Keratinocyte (primary cell): ENCODE results near the gene GLI2.

ENCODE experiments used
- CTCF ChIP-seq, 3 experiments: IDR thresholded peaks in 1 of 3; conservative IDR thresholded peaks in 1 of 3; optimal IDR thresholded peaks in 1 of 3; 2 replicates in 2 of 3; 3 replicates in 1 of 3; pipeline versions ENCODE3 to v1.5.1; 2011; ENCODE audit warnings: low read length in 3 of 3, mild to moderate bottlenecking in 3 of 3, moderate library complexity in 2 of 3, control low read depth in 1 of 3, inconsistent platforms in 1 of 3; ENCODE audit not compliant: insufficient read depth in 2 of 3; ENCODE audit errors: extremely low read depth in 1 of 3
- EZH2 ChIP-seq: IDR thresholded peaks from one replicate; pipeline ENCODE4 v1.6.1; 2012; ENCODE audit warnings: inconsistent platforms, mild to moderate bottlenecking, low read length, moderate library complexity

DNA sequence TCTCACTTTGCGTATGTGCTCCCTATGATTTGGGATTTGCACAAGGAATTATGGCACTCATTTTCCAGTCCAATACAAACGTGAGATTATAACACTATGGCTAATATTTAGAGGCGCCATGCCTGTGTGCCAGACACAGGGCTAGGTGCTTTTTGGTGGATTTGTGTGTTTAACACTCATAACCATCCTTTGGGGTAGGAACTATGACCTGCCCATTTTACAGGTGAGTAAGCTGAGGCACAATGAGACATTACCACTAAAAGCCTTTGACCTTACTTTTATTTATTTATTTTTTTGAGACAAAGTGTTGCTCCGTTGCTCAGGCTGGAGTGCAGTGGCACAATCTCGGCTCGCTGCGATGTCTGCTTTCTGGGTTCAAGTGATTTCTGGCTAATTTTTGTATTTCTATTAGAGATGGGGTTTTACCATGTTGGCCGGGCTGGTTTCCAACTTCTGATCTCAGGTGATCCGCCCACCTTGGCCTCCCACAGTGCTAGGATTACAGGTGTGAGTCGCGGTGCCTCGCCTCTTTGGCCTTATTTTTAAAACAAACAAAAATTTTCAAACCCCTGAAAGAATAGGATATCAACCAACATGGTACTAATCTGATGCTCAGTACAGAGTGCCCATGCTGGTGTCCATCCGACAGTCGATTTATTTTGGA lies 26.6 kb upstream of the GLI2 start:
- TF ChIP-seq CTCF (optimal IDR thresholded peaks at IDR 0.05 in 1 of 3, IDR thresholded peaks at IDR 0.05 in 1 of 3, conservative IDR thresholded peaks at IDR 0.05 in 1 of 3; ENCODE audit: extremely low read depth in 1 of 3, insufficient read depth in 2 of 3, low read length in 3 of 3): no peak
- no peak for TF ChIP-seq EZH2
